Activated naive CD8-positive, alpha-beta T cell (primary cell): ENCODE data around the gene CEACAM1.
A peak's percentile ranks its signal among the peaks of the same experiment; 100 is the strongest.

Source experiments
- H3K27ac Mint-ChIP-seq: one replicate; pipeline ENCODE4 v1.8.0; 2021; ENCODE audit warnings: mixed read lengths
- H3K27me3 Mint-ChIP-seq: one replicate; pipeline ENCODE4 v1.8.0; 2021; ENCODE audit warnings: mixed read lengths
- H3K36me3 Mint-ChIP-seq: one replicate; pipeline ENCODE4 v1.8.0; 2021; ENCODE audit warnings: mixed read lengths
- H3K4me1 Mint-ChIP-seq: one replicate; pipeline ENCODE4 v1.8.0; 2021; ENCODE audit warnings: low read depth, mixed read lengths
- H3K4me3 Mint-ChIP-seq: one replicate; pipeline ENCODE4 v1.8.0; 2021; ENCODE audit warnings: mild to moderate bottlenecking, mixed read lengths
- H3K9me3 Mint-ChIP-seq: one replicate; pipeline ENCODE4 v1.8.0; 2021; ENCODE audit warnings: low read depth, mixed read lengths

Gene CEACAM1

GRCh38 chr19:42479736-42480135 is 48.5 kb downstream of the CEACAM1 start:
- Mint-ChIP-seq H3K27me3 (no peaks in the 10 kb centered on the region), H3K27ac (no peak overlapping the region), H3K36me3 (peaks cover 2% of the 10 kb centered on the region), H3K4me3 (no peak overlapping the region), H3K9me3 (no peaks in the 10 kb centered on the region), H3K4me1 (peaks cover 10% of the 10 kb centered on the region)

GRCh38 chr19:42478765-42479311 is 49.4 kb downstream of the CEACAM1 start:
- Mint-ChIP-seq H3K4me3 (no peak overlapping the region), H3K27me3 (no peaks in the 10 kb centered on the region), H3K4me1 (peaks cover 10% of the 10 kb centered on the region), H3K9me3 (no peaks in the 10 kb centered on the region), H3K36me3 (peaks cover 2% of the 10 kb centered on the region), H3K27ac (no peak overlapping the region)

GRCh38 chr19:42477933-42478332 is 50.3 kb downstream of the CEACAM1 start:
- H3K4me1 Mint-ChIP-seq: peaks cover 10% of the 10 kb centered on the region
- H3K4me3 Mint-ChIP-seq: no peak overlapping the region
- H3K27me3 Mint-ChIP-seq: no peaks in the 10 kb centered on the region

GRCh38 chr19:42477117-42477516 is 51.2 kb downstream of the CEACAM1 start:
- H3K27me3 Mint-ChIP-seq: no peaks in the 10 kb centered on the region

More at GRCh38 chr19:42477933-42478332, 50.3 kb downstream of the CEACAM1 start:
- Mint-ChIP-seq H3K36me3 (peaks cover 2% of the 10 kb centered on the region), H3K9me3 (no peaks in the 10 kb centered on the region), H3K27ac (no peak overlapping the region)

GRCh38 chr19:42475366-42475765 is 52.9 kb downstream of the CEACAM1 start:
- Mint-ChIP-seq H3K9me3 (no peaks in the 10 kb centered on the region), H3K27me3 (no peaks in the 10 kb centered on the region), H3K4me1 (peaks cover under 1% of the 10 kb centered on the region), H3K27ac (no peak overlapping the region), H3K4me3 (no peak overlapping the region), H3K36me3 (peaks cover 2% of the 10 kb centered on the region)

More at GRCh38 chr19:42477117-42477516, 51.2 kb downstream of the CEACAM1 start:
- no peak overlapping the region for H3K4me3 Mint-ChIP-seq
- no peaks in the 10 kb centered on the region for H3K9me3 Mint-ChIP-seq
- H3K36me3 Mint-ChIP-seq: peaks cover 2% of the 10 kb centered on the region
- H3K4me1 Mint-ChIP-seq: peaks cover 10% of the 10 kb centered on the region
- no peak overlapping the region for H3K27ac Mint-ChIP-seq

GRCh38 chr19:42474743-42475142 is 53.5 kb downstream of the CEACAM1 start:
- no peak overlapping the region for H3K4me3 Mint-ChIP-seq
- H3K4me1 Mint-ChIP-seq: peaks cover under 1% of the 10 kb centered on the region
- no peaks in the 10 kb centered on the region for H3K27me3 Mint-ChIP-seq
- no peaks in the 10 kb centered on the region for H3K9me3 Mint-ChIP-seq
- H3K27ac Mint-ChIP-seq: no peak overlapping the region
- H3K36me3 Mint-ChIP-seq: peaks cover 2% of the 10 kb centered on the region

- no peak overlapping the region for H3K4me3 Mint-ChIP-seq
- no peaks in the 10 kb centered on the region for H3K36me3 Mint-ChIP-seq
- no peaks in the 10 kb centered on the region for H3K27me3 Mint-ChIP-seq
- no peak overlapping the region for H3K27ac Mint-ChIP-seq
- H3K9me3 Mint-ChIP-seq: no peaks in the 10 kb centered on the region
- H3K4me1 Mint-ChIP-seq: peaks cover 2% of the 10 kb centered on the region
Observed at GRCh38 chr19:42473686-42474085, 54.6 kb downstream of the CEACAM1 start.

- H3K4me1 Mint-ChIP-seq: peaks cover 2% of the 10 kb centered on the region
- no peaks in the 10 kb centered on the region for H3K9me3 Mint-ChIP-seq
- no peaks in the 10 kb centered on the region for H3K36me3 Mint-ChIP-seq
- H3K4me3 Mint-ChIP-seq: no peak overlapping the region
- H3K27ac Mint-ChIP-seq: no peak overlapping the region
- H3K27me3 Mint-ChIP-seq: no peaks in the 10 kb centered on the region
Observed at GRCh38 chr19:42472402-42473147, 55.7 kb downstream of the CEACAM1 start.

- peaks cover 6% of the 10 kb centered on the region for H3K4me1 Mint-ChIP-seq
- H3K4me3 Mint-ChIP-seq: no peak overlapping the region
- no peaks in the 10 kb centered on the region for H3K27me3 Mint-ChIP-seq
- no peak overlapping the region for H3K27ac Mint-ChIP-seq
- H3K36me3 Mint-ChIP-seq: no peaks in the 10 kb centered on the region
- H3K9me3 Mint-ChIP-seq: no peaks in the 10 kb centered on the region
Observed at GRCh38 chr19:42471554-42472249, 56.6 kb downstream of the CEACAM1 start.

GRCh38 chr19:42469311-42470235 is 58.7 kb downstream of the CEACAM1 start:
- Mint-ChIP-seq H3K9me3 (no peaks in the 10 kb centered on the region), H3K27ac (no peak overlapping the region), H3K4me3 (no peak overlapping the region), H3K27me3 (no peaks in the 10 kb centered on the region), H3K4me1 (peaks cover 6% of the 10 kb centered on the region), H3K36me3 (no peaks in the 10 kb centered on the region)

- no peaks in the 10 kb centered on the region for H3K27me3 Mint-ChIP-seq
Observed at GRCh38 chr19:42468273-42468796, 59.9 kb downstream of the CEACAM1 start.

GRCh38 chr19:42467183-42467760 is 61.0 kb downstream of the CEACAM1 start:
- Mint-ChIP-seq H3K36me3 (no peaks in the 10 kb centered on the region), H3K27ac (no peak overlapping the region), H3K4me1 (peaks cover 6% of the 10 kb centered on the region), H3K4me3 (no peak overlapping the region), H3K9me3 (no peaks in the 10 kb centered on the region), H3K27me3 (no peaks in the 10 kb centered on the region)

More at GRCh38 chr19:42468273-42468796, 59.9 kb downstream of the CEACAM1 start:
- Mint-ChIP-seq H3K4me1 (peaks cover 6% of the 10 kb centered on the region), H3K4me3 (no peak overlapping the region), H3K27ac (peak overlapping the region; percentile 4), H3K36me3 (no peaks in the 10 kb centered on the region), H3K9me3 (no peaks in the 10 kb centered on the region)

GRCh38 chr19:42466521-42467182 is 61.6 kb downstream of the CEACAM1 start:
- Mint-ChIP-seq H3K27ac (no peak overlapping the region), H3K9me3 (no peaks in the 10 kb centered on the region), H3K4me1 (peaks cover 6% of the 10 kb centered on the region), H3K4me3 (no peak overlapping the region), H3K36me3 (no peaks in the 10 kb centered on the region), H3K27me3 (no peaks in the 10 kb centered on the region)
